Superior temporal gyrus (tissue), 1 donor: ENCODE data around the gene SPEF1.

Experiments used
- DNase-seq: peaks from one replicate; pipeline ENCODE4 v3.0.0-alpha.2; 2016; ENCODE audit errors: extremely low spot score

Gene SPEF1

DNA sequence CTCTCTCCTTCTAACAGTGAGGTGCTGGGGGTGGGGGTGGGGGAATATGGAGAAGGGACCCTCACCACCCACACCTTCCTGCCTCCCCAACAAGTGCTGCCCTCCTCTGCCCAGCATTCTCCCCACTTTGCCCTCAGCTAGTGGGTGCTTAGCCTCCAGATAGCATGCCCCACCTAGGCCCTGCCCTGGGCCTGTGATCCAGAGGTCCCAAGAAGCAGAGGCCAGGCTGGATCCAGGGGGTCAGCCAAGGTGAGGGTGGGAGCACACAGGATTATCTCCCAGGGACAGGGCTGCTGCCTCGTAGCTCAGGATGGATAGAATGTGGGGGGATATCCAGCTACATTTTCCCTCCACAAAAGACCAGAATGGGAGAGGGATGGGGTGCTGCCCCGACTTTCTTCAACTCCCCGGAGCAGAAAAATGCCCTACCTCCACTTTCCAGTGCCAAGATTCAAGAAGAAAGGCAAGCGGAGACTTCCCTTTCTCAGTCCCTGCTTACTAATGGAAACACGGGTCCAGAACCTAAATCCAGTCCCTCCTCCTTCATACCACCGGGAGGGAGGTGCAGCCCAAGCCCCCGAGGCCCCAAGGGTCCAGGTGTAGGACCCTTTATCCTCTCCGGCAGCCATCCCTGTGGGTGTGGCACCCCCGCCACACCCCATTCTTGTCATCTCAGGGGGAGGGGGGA lies 14.7 kb downstream of the SPEF1 start:
- DNase-seq = no peak

DNA sequence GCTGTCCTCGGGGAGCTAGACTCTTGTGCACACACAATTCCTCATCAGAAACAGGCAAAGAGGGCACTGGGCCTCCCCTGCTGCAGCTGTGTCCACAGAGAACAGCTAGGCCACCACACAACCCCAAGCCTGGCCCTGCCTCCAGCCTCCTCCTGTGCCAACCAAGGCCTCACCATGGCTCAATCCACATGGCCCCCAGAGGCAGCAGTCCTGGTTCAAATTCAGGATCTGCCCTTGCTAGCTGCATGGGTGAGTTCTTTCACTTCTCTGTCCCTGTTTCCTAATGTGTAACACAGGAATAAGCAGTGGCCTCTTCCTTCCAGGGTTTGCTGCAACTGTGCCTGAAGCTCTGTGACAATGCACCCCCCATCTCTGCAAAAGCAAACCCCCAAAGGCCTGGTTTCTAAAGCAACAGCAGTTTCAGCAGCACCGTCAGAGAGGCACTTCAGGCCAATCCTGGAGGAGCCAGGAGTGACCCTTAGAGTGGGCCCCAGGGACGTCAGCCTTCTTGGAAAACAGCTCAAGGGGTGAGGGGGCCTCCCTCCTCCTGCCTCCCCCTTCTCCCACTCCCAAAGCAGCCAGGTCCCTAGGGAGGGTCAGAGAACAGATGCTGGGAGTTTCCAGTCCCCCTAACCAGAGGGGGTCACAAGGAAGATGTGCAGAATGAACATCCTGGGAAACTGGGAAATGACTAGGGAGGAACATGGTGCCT lies 15.9 kb downstream of the SPEF1 start:
- no peak for DNase-seq

DNA sequence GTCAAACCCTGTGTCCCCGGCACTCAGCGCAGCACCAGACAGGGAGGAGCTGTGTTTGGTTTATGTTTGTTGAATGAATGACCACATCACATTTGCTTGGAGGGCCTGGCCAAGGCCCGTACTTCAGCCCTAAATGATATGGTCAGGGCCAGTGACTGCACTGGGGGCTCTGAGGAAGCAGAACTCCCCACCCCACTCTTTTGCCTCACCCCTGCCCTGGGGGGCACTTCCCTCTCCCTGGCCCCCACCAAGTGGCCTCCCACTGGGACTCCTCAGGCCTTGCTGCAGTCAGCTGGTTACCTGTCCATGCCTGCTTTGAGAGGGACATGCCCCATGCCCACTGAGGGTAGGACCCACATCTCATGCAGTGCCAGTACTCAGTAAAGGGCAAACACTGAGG lies 16.6 kb downstream of the SPEF1 start:
- no peak for DNase-seq

DNA sequence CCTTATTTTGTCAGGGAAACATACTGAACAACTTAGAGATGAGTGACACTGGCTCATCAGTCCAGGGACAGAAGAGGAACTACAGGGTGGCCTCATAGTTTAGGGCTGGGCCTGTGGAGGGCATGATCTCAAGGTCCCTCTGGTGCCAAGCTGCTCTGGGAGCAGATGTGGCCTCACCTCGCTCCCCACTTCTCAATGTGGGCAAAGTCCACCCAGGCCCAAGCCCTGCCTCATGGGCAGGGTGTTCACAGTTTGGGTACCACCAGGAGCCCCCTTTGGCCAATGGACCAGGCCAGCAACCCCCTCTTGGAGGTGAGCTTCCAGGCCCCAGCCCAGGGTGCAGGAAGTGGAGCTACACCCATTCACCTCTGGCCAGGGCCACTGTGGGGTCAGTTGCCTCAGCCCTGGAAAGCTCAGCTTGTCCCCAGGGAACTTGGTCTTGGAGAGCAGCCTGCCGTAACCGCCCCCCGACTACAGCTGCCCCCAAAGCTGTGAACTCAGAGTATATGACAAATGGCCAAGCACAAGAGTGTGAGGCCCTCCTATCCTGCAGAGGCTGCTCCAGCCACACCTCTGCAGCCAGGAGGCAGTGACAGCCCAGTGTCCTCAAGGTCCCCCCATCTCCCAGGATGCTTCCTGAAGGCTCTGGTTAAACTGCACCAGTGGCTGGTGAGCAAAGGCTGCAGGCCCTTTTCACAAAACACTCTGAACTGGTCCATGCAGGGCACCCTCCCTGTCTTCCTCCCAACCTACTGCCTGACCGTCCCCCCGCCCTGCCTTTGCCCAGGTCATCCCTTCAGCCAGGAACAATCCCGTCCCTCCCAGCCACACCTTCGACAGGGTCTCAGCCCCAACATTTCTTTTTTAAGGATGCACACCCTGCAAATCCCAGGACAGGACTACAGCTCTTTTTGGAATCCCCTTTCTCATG lies 17.3 kb downstream of the SPEF1 start:
- no peak for DNase-seq

DNA sequence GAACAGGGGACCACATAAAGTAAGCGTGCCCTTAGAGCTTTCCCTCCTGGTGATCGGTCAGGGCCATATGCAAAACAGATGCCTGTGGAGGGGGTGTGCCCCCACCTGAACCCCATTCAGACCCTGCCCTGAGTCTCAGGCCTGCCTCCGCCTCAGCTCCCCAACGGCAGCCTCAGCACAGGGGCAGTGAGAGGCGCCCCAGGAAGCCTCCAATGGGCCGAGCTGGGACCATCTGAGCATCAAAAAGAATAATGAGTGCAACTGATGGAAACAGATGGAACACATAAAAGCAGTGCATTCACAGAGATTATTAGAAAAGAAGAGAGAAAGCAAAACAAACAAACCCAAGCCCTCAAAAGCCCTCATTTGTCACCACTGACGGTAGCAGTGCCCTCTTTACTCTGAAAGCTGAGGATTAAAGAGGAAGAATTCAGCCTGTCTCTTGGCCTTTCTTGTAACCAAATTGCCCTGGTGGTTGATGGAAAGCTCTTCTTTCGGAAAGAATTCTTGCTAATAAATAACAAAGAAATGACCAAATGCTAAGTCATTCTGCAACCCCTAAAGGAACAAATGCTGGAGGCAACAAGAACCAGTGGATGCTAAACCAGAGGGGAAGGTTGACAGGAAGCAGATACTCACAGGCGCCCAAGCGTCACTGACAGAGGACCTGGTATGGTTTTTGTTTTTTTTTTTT lies 20.4 kb downstream of the SPEF1 start:
- no peak for DNase-seq

DNA sequence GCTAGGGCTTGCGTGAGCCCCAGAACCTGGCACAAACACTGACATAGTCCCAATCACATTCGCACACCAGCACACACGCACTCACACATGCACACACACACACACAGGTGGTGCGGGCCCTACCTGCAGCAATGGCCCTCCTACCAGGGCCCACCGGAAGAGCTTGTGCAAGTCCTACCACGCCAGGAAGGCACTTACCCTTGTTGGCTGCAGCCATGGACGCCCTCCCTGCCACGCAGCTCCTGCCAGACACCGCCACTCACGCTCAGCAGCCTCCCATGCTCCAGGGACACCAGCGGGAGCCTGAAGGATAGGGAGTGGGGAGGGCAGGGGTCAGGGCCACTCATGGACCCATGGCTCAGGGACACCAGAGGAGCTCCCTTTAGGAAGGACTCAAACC lies 21.4 kb downstream of the SPEF1 start:
- DNase-seq = no peak

DNA sequence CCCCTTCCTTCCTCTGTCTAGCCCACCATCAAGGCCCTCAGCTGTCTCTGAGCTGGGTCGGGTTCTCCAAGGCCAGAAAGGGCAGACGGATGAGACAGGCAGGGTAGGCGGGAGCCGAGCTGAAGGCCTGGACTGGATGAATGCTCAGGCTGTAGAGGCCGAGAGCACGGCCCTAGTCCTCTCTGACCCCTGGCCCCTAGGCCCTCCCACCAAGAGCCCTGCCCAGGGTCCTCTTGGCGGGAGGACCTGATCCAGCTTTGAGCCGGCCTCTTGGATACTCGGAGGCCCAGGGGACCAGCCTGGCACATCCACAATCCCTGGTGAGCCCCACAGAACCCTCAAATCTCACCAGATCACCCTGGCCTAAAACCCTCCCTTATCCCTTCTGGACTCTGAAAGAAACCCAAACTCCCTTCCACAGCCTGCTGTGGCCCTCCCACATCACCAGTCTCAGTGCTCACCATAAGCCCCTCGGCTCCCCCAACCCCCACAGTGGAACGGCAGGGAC lies 21.9 kb downstream of the SPEF1 start:
- no peak for DNase-seq

DNA sequence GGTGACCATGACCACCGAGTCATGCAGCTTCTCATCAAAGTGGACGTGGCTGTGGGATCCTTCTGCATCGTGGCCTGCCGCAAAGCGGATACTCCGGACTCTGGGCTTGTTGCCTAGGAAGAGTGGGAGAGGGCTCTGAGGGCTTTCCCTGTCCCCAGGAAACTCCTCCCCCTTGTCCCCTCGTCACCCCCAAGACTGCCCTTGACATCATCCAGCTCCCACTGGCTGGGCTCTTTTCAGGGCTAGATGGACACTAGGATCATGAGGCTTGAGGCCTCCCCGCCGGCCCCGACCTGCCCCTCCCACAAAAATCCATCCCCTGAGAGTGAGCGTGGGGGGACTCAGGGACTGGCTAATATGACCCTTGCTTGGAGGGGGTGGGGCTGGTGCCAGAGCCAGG lies 22.7 kb downstream of the SPEF1 start:
- no peak for DNase-seq

DNA sequence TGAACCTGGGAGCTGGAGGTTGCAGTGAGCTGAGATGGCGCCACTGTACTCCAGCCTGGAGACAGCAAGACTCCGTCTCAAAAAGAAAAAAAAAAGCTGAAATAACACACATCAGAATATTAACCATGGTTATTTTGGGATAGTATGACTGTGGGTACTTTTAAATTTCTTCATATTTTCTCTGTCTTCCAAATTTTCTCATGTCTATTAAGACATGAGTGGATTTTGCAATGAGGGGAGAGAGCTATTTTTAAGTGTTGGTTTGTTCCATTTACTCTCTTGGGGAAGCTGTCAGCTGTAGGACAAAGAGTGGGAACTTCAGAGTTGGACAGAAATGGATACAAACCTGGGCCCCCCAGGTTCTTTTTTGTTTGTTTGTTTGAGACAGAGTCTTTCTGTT lies 24.0 kb downstream of the SPEF1 start:
- DNase-seq = no peak

DNA sequence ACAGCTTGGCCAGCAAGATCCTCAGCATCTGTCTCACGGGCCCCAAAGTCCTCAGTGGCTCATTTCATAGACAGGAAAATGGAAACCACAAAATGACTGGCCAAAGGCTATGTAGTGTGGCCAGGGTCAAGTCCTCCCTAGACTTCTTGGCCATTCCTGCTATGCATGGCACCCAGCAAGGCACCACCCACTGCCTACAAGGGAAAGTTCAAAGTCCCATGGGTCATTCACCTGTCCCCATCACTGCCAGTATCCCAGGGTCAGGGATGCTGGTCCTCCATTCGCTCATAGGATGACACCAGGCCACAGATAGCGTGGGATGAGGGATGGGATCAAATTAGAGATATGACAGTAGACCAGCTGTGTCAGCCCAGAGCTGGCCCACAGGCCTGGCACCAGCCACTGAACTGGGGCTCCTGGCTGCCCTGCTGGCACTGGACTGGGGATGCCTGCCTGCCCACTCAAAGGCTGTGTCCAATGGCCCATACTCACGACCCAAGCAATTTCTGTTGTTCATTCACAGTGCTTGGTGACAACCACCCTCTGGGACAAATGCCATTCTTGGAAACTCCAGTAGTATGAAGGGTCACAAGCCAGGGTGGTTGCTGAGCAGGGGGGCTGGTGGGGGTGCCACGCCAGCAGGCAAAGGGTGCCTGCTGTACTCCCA lies 25.3 kb downstream of the SPEF1 start:
- DNase-seq = no peak

DNA sequence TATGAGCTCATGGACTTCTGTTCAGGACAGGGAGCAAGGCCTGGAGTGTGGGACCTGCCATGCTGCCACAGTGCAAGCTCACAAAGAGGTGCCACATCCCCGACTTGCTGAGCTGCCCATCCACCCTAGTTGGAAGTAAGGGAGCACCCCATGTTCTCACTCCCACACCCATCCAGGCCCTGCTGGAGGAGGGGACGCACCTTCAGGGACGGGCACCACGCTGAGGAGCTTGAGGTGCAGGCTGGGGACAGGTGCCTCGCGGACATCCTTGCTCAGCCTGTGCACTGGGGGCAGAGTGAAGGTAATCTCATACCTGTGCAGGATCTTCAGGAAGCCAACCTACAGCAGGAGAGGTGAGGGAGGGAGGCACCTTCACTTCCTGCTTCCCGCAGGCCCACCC lies 26.0 kb downstream of the SPEF1 start:
- no peak for DNase-seq

DNA sequence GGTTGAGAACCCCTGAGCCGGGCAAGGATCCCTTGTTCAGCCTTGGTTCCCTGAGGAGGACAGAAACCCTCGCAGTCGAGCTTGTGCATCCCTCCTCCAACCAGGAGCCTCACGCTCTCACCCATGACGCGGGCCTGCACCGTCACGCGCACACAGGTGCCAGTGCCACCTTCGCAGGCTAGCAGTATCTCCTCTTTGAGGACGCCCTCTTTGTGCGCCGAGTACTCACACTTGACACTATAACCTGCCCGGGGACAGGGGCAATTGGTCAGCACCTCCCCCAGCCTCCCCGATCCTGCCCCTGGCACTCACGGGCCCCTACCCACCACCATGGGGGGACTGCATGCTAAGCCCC lies 27.0 kb downstream of the SPEF1 start:
- no peak for DNase-seq

DNA sequence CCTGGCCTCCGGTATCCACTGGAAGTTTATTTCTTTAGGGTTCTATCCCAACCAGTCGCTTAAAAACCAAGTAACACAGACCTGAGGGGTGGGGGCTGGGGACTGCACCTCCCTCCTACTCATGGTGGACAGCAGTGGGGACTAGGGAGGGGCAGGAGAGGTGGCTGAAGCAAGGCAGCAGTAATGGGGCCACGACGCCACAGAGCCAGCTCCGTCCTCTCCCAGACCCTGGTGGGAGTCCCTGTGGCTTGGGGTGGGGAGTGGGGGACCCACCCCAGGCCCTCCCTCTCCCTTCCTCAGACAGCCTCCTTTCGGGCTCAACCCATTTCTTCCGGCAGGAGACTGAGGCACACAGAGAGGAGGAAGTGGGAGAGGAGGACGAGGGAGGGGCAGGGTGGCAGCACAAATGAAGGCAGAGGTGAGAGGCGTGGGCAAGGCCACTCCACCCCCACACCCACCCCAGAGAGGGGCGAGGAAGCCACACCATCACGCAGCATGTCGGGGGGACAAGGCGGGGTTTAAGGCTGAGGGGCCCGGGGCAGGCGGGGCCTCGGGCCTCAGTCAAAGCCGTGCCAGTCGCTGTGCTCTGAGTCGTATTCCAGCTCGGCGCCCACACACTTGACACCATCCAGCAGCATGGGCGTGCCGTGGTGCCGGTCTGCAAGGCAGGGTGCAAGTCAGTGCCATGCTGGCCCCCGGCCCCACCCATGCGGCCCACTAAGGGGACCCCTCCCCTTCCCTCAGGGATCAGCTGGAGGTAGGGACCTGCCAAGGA lies 27.6 kb downstream of the SPEF1 start:
- DNase-seq = no peak

DNA sequence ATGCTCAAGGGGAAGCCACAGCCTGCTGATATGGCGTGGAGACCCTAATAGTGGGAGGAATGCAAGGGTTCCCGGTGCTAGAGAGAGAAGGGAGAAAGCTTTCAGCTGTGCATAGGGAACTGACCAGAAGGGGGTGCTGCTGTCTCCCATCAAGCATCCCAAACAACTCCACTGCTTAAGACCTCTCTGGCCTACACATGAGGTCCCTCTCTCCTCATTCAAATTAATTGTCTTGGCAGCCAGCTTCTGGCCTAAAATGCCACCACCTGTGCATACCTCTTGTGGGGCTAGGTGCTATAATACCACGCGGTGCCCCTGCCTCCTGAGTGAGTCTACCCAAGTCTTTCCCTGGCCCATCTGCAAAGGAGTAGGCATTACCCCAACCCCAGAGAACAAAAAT lies 28.1 kb downstream of the SPEF1 start:
- peak; percentile 74 for DNase-seq

DNA sequence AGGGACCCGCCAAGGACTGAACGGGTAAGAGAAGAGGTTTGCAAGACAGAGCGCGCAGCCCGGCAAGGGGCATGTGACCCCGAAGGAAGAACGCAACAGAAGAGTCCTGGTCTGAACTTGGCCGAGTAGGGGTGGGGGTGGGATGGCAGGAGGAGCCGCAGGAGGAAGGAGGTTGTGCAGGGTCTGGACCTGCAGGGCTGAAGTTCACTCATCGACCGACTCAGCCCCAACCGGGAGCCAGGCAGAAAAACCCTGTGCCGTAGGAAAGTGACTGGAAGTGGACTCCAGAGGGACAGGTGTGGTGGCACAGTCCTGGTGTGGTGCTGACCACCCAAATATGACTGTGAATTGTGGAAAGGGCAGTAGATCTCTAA lies 28.9 kb downstream of the SPEF1 start:
- DNase-seq = no peak

DNA sequence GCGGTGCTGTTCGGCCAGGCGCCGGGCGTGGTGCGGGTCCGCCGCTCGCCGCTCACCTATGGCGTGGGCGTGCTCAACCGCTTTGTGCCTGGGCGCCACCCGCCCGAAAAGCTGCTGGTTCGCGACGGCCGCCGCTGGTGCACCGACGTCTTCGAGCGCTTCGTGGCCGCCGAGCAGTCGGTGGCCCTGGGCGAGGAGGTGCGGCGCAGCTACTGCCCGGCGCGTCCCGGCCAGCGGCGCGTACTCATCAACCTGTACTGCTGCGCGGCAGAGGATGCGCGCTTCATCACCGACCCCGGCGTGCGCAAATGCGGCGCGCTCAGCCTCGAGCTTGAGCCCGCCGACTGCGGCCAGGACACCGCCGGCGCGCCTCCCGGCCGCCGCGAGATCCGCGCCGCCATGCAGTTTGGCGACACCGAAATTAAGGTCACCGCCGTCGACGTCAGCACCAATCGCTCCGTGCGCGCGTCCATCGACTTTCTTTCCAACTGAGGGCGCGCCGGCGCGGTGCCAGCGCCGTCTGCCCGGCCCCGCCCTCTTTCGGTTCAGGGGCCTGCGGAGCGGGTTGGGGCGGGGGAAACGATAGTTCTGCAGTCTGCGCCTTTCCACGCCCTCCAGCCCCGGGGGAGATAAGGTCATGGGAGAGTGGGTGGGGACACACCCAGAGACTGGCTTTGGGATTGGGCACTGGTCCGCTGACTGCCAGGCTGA lies 29.4 kb downstream of the SPEF1 start:
- DNase-seq = no peak

DNA sequence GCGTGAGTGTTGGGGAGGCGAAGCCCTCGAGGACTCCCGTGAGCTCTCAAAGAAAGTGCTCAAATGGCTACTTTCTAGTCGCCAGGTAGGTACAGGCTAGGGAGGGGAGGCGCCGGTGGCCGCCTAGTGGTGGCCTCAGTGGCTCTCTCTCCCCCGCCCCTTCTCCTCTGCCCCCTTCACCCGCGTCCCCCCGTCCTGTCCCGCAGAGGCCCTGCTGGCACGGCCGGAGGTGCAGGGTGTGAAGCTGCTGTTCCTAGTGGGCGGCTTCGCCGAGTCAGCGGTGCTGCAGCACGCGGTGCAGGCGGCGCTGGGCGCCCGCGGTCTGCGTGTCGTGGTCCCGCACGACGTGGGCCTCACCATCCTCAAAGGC lies 30.0 kb downstream of the SPEF1 start:
- no peak for DNase-seq

DNA sequence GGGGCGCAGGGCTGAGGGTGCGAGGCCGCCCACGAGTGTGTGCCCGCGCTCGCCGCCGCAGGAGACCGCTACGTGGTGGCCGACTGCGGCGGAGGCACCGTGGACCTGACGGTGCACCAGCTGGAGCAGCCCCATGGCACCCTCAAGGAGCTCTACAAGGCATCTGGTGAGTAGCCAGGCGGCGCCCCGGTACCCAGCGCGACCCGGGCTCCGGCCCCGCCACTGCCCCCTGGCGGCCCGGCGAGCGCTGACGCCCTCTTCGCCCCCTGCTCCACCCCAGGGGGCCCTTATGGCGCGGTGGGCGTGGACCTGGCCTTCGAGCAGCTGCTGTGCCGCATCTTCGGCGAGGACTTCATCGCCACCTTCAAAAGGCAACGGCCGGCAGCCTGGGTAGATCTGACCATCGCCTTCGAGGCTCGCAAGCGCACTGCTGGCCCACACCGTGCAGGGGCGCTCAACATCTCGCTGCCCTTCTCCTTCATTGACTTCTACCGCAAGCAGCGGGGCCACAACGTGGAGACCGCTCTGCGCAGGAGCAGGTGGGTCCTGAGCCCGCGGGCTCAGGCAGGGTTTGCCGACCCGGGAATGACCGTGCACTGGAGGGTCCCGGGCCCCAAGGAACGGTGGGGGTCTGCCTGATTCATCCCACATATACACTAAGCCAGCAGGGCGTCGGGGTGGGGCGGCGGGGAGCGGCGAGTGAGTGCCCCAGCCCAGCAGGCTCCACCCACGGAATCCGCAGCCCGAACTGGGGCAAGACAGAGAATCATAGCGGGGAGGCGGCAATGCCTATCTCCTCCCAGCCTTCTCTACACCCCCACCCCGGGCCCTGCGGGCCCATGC lies 31.3 kb downstream of the SPEF1 start:
- DNase-seq = no peak

DNA sequence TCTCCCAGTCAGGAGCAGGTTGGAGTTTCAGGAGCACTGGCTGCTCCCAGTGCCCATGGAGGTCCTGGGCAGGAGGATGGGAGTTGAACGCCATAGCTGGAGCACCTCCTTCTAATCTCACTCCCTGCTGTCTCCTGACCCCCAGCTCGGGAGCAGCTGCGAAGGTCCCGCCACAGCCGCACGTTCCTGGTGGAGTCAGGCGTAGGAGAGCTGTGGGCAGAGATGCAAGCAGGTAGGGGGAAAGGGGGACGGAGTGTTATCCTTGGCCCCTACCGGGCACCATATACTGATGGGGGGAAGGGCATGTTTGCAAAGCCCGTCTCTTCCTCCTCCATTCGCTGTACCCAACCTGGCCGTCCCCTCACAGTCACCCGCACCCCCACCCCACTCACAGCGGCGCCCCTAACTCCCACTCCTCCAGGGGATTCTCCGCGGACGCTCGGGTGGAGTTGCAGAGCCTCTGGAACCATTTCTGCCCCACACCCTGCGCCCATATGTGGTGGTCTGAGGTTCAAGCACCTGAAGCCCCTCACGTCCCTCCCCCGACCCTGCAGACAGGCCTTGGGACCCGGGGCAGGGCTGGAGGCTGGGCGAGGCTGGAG lies 32.1 kb downstream of the SPEF1 start:
- DNase-seq = no peak
